LoVo (cell line): Measurements from ENCODE around the gene GDPD1.
"Not testable (repeated sequence)": the region's sequence is repeated elsewhere in the genome, so short reads cannot be mapped to it uniquely, and the experiment has no call there.

Experiments
- DNase-seq: peaks from one replicate; pipeline ENCODE4 v3.0.0-alpha.2; 2016; ENCODE audit warnings: low spot score

The GDPD1 gene

DNA sequence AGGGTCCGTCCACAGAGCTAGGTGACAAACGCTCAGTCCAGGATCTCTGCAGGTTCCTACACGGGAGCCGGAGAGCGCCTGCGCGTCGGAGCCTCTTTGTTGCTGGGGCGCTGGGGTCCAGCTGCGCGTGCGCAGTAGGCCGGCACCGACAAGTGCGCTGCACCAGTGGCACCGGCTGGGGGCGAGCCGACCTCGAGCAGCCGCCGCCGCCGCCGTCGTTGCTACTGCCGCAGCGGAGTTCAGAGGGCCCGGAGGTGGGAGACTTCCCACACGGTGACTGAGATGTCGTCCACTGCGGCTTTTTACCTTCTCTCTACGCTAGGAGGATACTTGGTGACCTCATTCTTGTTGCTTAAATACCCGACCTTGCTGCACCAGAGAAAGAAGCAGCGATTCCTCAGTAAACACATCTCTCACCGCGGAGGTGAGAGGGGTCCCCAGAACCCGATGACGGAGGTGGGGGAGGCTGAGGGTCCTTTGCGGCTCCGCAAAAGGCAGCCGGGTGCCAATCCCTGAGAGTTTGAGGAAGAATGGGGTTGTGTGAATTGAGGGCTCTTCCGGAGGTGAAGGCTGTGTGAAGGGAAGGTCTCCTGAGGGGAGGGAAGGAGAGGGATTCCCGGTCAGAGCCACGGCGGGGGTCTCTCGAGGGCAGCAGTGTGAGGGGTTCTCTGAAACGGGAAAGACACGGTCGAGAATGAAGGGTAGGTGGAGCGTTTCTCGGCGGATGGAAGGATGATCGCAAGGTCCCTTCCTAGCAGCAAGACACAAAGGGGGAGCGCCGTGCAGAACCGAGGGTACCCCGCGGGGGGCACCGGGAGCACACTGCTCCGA is at the start of gene GDPD1:
Gene GDPD1, plus strand, starts transcription at position 184 of the 831 bp plus-strand sequence. Its CDS starts 99 bp downstream, at position 283.
- peak; percentile 98 for DNase-seq

- no peak for DNase-seq
Observed at GRCh38 chr17:59172436-59173004, 47.8 kb upstream of the GDPD1 start.

GRCh38 chr17:59174671-59175070 is 45.6 kb upstream of the GDPD1 start:
- no peak for DNase-seq

DNA sequence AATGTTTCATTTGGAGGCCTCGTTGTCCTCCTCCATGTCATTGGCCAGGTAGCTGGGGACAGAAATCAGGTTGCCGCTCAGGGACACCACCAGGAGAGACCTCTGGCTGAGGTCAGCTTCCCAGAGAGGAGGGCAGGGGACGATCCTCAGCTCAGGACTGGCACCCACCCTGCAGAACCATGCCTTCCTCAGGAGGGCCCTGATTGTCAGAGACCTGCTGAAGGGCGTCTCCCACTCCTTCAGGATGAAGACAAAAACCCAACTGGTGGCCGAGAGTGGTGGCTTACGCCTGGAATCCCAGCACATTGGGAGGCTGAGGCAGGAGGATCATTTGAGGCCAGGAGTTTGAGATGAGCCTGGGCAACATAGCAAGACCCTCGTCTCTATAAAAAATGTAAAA is 45.2 kb upstream of the GDPD1 start:
- DNase-seq = no peak

DNA sequence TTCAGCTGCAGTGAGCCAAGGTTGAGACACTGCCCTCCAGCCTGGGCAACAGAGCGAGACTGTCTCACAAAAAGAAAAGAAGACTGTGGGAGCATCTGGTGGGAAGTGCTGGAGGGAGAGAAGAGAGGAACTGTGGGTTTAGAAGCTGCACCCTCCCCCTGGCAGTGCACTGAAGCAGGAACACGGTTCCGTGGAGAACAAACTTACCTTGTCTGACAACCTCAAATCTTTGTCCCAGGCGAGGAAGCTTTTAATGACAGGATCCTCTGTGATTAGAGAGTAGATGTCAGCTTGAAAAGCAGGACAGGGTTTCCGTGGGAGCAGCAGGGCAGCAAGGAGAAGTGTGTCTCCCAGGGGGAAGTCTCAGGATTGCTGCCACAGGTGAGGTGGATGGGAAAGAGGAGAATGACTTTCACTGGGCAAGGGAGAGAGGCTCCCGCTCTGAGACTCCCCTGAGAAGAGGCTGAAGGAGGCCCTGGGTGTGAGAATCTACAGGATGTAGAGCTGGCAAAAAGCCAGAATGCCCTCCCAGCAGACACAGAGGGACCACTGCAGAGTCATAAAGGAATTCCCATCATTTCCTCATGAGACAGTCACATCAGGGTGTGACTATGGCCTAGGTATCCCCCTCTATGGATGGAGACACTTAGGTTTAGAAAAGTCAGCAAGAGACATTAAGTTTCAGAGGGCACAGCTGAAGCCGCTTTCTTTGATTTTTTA is 41.9 kb upstream of the GDPD1 start:
- DNase-seq = no peak

DNA sequence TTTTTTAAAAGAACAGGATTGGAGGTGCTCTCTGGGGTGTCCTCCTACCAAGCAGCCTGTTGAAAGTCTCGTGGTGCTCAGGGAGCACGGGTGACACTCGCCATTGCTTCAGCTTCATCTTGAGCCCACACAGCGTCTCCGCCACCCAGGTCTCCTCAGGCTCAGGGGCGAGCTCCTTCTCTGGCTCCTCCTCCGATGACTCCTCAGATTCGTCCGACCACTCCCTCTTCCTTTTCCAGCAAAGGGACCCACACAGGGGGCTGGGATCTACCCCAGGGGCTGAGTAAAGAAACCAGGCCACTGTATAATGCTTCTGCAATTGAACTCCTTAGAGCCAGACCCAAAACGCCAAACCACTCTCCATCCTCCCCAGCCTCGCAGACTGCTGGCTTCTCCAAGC is 40.7 kb upstream of the GDPD1 start:
- DNase-seq = not testable (repeated sequence)

DNA sequence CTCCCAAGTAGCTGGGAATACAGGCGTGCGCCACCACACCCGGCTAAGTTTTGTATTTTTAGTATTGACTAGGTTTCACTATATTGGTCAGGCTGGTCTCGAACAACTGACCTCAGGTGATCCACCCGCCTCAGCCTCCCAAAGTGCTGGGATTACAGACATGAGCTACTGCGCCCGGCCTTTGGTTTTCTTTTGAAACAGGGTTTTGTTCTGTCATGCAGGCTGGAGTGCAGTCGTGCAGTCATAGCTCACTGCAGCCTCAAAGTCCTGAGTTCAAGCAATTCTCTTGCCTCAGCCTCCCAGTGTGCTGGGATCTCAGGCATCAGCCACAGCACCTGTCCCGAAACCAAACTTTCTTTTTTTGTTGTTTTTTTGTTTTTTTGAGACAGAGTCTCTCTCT is 39.7 kb upstream of the GDPD1 start:
- no peak for DNase-seq

- DNase-seq = no peak
Observed at GRCh38 chr17:59181481-59181880, 38.8 kb upstream of the GDPD1 start.

DNA sequence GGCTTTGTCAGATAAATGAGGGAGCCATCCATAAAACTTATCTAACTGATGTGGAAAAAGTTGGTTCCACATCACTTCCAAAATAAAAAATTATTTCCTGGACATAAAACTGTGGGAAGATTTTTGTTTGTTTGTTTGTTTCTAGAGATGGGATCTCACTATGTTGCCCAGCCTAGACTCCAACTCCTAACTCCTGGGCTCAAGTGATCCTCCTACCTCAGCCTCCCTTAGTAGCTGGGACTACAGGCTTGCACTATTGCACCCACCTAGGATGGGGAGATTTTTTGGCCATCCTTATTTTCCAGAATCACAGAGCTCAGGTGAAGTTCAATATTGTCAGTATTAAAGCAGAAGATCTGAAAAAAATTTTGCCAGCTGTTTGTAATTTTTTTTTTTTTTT is 34.3 kb upstream of the GDPD1 start:
- no peak for DNase-seq

DNA sequence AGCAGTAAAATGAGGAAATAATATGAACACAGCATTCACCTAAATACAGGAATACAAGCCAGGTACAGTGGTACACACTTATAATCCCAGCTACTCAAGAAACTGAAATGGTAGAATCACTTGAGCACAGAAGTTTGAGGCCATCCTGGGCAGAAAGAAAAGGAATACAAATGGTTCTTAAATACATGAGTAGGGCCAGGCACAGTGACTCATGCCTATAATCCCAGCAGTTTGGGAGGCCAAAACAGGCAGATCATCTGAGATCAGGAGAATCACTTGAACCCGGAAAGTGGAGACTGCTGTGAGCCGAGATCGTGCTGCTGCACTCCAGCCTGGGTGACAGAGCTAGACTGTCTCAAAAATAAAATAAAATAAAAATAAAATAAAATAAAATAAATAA is 33.5 kb upstream of the GDPD1 start:
- DNase-seq = no peak

GRCh38 chr17:59190806-59191205 is 29.5 kb upstream of the GDPD1 start:
- no peak for DNase-seq

GRCh38 chr17:59193336-59193862 is 26.9 kb upstream of the GDPD1 start:
- DNase-seq = no peak

DNA sequence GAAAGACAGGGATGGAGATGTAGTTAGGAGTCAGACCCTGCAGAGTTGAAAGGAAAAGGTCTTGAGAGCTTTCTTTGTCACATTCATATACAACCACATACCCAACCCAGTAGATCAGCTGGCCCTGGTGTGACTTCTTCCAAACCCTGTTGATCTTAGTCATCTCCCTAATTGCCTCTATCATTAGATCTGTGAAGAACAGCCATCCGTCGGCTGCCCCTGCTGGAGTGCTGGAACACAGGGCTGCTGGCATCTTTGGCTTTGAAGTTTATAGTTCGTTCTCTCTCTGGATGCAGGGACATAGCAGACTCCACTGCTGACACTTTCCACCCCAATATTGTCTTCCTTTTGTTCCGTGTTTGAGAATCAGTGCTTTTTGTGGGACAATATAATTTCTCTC is 20.9 kb upstream of the GDPD1 start:
- no peak for DNase-seq

GRCh38 chr17:59202320-59202719 is 18.0 kb upstream of the GDPD1 start:
- no peak for DNase-seq

- no peak for DNase-seq
Observed at GRCh38 chr17:59219370-59219769, 941 bp upstream of the GDPD1 start.

DNA sequence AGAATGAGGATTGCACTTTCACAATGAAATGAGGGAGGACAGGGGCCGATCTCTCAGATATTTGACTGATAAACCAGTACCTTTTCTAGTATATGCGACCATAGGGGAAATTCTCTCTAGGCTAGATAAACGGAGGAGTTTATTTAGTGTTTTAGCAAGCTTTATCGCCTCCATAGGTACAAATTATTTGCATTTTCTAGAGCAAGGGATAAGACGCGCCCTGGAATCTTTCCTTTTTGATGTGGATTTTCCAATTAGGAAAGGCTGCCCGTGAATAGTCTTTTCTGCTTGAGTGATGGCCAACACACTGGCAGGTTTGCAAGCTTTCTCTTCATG is 351 bp upstream of the GDPD1 start:
- DNase-seq = peak; percentile 7

DNA sequence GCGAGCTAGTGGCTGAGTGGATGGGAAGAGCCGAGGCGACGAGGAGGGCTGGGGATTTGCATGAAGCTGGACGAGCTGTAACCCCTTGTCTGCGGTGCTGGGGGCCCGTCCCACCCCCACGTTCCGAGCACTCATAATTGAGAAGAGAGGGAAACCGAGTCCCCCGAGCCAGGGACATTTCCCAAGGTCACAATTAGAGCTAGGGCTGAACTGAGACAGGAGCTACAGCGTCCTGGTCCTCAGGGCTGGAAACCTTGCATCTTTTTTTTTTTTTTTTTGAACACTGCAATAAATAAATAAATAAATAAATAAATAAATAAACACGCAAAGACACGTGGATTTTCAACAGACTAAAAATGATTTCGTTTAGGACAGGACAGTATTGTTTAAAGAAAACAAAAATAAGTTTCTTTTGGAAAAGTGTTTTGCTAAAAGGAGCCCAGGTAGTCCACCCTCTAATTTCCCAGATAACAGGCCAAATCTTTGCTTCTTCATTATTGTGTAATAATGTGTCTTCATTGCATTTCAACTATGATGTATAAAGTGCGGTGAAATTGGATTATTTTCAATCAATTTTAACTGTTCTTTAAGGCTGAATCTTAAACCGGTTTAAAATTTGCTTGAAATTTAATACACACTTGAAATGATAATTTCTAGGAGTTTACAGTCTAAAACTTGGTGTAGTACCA is 992 bp downstream of the GDPD1 start:
- no peak for DNase-seq

DNA sequence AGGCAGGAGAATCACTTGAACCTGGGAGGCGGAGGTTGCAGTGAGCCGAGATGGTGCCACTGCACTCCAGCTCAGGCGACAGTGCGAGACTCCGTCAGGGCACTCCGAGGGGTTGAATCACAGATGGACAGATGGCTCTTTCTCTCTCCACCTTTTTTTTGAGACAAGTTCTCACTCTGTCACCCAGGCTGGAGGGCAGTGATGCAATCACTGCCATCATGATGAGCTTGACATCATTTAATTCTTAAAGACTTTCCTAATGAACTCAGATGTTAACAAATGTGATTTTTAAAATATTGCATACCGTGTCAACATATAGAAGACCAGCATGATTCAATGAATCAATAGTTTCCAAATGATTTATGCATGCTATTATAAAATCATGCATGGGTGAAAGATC is 3.5 kb downstream of the GDPD1 start:
- DNase-seq = no peak

- DNase-seq = not testable (repeated sequence)
Observed at GRCh38 chr17:59228588-59228987, 8.3 kb downstream of the GDPD1 start.

DNA sequence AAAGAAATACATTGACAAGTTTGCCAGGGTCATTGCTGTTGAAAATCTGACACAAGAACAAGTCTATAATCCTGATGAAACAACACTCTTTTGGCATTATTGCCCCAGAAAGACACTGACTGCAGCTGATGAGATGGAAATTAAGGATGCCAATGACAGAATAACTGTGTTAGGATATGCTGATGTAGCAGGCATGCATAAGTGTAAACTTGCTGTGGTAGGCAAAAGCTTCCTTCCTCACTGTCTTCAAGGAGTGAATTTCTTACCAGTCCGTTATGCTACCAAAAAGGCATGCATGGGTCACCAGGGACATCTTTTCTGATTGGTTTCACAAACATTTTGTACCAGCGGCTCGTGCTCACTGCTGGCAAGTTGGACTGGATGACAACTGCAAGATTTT is 10.5 kb downstream of the GDPD1 start:
- no peak for DNase-seq

DNA sequence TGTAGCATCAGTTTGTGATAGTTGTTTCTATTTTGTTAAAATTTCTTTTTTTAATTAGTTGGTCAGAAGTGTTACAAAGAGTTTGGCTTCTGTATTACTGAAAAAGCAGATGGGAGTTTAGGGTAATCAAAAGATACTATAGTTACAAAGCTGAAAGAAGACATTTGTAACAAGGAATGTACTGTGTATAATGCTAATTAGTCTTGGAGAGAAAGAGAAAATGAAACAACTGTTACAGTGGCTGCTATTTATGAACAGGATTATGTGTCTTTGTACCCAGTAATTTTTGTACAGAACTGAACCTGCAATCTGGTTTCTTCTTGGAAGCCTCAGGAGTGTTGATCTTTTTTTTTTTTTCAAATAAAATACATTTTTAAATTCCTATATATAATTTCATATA is 14.3 kb downstream of the GDPD1 start:
- DNase-seq = no peak

DNA sequence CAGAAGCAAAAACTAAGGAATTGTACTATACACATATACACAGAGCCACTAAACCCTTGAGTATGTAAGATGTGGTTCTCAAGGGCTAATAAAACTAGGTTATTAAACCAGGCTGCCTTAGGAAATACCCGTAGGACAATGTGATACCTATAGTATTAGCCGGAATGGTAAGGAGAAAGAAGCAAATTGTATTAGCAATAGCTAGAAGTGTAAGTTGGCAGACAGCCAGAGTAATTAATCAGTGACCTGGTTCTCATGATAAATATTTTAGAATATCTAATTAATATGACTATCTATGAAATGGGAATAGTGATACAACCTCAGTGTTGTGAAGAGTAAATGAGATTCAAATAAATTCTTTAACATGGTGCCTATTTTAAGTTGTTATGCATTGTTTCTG is 18.6 kb downstream of the GDPD1 start:
- DNase-seq = no peak
